GM18907 (cell line): Measurements from ENCODE around the gene HCRT.
"Not testable (repeated sequence)": the region's sequence is repeated elsewhere in the genome, so short reads cannot be mapped to it uniquely, and the experiment has no call there.

ENCODE experiments used
- ATAC-seq: cut with Tn5 transposase; IDR thresholded peaks from one replicate; pipeline ENCODE4 v1.9.1; 2021; ENCODE audit warnings: mild to moderate bottlenecking, moderate library complexity; ENCODE audit not compliant: unreplicated experiment

HCRT gene

GRCh38 chr17:42141382-42141781 lies 43.9 kb downstream of the HCRT start:
- no peak for ATAC-seq

GRCh38 chr17:42140690-42141089 lies 44.6 kb downstream of the HCRT start:
- ATAC-seq = not testable (repeated sequence)

GRCh38 chr17:42138749-42139492 lies 46.3 kb downstream of the HCRT start:
- ATAC-seq = no peak

- no peak for ATAC-seq
These were observed 48.6 kb downstream of the HCRT start for GRCh38 chr17:42136654-42137051.

GRCh38 chr17:42135664-42136653 lies 49.3 kb downstream of the HCRT start:
- ATAC-seq = no peak

GRCh38 chr17:42135151-42135550 lies 50.1 kb downstream of the HCRT start:
- ATAC-seq = no peak
